Uterus (tissue), 2 donors: Measurements from ENCODE around the gene MUC22.

Experiments used
- CTCF ChIP-seq, 4 experiments: fragments of 200-600 bp in 2 of 4; fragments of 450-650 bp in 2 of 4; sonication (generic) in 2 of 4; IDR thresholded peaks; one replicate each; pipeline ENCODE4 v1.5.1; 2016 to 2019; ENCODE audit warnings: antibody characterized with exemption in 4 of 4, mild to moderate bottlenecking in 2 of 4, moderate library complexity in 1 of 4
- POLR2A ChIP-seq, 2 donors: fragments of 450-650 bp; IDR thresholded peaks; one replicate each; pipeline ENCODE4 v1.6.1; 2016; ENCODE audit warnings: antibody characterized with exemption in 2 of 2, mild to moderate bottlenecking in 1 of 2, moderate library complexity in 1 of 2

- TF ChIP-seq CTCF (IDR thresholded peaks at IDR 0.05) (no peak), POLR2A (IDR thresholded peaks at IDR 0.05) (no peak)
Measured at GRCh38 chr6:30966154-30966553, 44.1 kb upstream of the MUC22 start.
